Measurements from ENCODE around the gene VPREB3. TPM values are rescaled to one million over a fixed set of nuclear protein-coding genes. Genes with fewer than 3 reads are reported as not detected.

VPREB3 gene
- total RNA-seq, 1 donor from 2014 or later, result not detected

DNA sequence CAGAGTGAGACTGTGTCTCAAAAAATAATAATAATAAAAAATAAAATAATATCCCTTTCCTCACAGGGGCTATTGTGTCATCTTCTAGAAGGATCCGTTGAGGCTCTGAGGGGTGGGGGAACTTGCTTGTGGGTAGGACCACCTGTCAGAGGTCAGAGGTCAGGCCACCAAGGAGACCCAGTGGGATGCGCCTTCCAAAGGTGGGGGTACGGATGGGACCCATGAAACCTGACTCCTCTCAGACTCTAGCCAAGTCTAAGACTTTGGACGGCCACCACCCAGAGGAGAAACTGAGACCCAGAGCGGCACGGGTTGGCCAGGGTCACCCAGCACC is 18.1 kb upstream of the VPREB3 start:
- Mint-ChIP-seq H3K27me3 (ENCODE audit: unreplicated experiment) (no peaks in the 10 kb centered on the region), H3K27ac (ENCODE audit: unreplicated experiment) (peak overlapping the region; percentile 44), H3K4me1 (ENCODE audit: unreplicated experiment) (peaks cover 49% of the 10 kb centered on the region), H3K4me3 (ENCODE audit: unreplicated experiment) (peak overlapping the region; percentile 55), H3K9me3 (ENCODE audit: unreplicated experiment) (no peaks in the 10 kb centered on the region), H3K36me3 (ENCODE audit: unreplicated experiment) (no peaks in the 10 kb centered on the region)
- no peak for DNase-seq (ENCODE audit: extremely low spot score, unreplicated experiment)
- no peak for TF ChIP-seq CTCF (IDR thresholded peaks at IDR 0.05)

- H3K27ac Mint-ChIP-seq (ENCODE audit: unreplicated experiment), result no peak overlapping the region
Observed at GRCh38 chr22:23769321-23769965, 15.2 kb upstream of the VPREB3 start.

DNA sequence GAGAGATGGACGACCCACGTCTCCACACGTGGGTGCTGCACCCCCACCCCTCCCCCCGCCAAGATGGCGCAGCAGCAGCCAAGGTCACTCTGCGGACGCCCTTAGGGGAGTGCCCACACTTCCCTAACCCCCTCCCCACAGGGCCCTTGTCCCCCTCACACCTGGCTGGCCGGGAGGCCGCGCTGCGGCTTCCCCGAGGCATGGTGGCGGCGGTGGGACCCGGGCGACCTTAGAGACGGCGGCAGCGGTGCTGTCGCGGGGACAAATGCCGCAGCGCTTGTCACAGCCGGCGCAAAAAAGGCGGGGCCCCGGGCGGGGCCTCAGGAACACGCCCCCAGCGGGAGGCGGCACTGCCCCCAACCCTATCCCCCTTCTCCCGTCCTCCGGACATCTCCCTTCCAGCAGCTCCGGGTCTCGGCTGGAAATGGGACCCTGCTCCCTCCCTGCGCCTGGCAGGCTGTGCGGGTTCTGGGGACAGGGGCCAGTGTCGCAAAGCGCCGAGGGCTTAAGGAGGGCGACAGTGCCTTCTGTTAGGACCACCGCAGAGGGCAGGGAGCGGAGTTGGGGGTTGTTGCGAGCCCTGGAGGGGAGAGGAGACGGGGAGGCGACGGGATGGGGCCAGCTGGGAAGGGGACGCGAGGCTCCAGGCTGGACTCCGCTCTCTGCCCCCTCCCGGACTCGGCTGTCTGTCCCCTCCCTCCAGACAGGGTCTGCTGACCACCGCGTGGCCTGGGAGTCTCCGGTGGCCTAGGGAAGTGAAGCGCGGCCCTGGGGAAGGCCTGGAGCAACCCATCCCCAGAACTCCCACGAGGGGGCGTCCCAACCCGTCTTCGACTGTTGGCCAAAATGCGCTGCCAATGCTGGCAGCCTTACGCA is 13.7 kb upstream of the VPREB3 start, which contains the start of gene CHCHD10:
Gene CHCHD10, minus strand, starts transcription at position 300 of the 876 bp plus-strand sequence. Its CDS starts 98 bp downstream, at position 202.
- Mint-ChIP-seq H3K27ac (ENCODE audit: unreplicated experiment) (peak within 1 kb of the TSS; percentile 60), H3K36me3 (ENCODE audit: unreplicated experiment) (no peaks in the 10 kb centered on the region)
- DNase-seq (ENCODE audit: extremely low spot score, unreplicated experiment), result peak; percentile 93

More at GRCh38 chr22:23769321-23769965, 15.2 kb upstream of the VPREB3 start:
- no peak overlapping the region for H3K4me3 Mint-ChIP-seq (ENCODE audit: unreplicated experiment)
- H3K27me3 Mint-ChIP-seq (ENCODE audit: unreplicated experiment), result no peaks in the 10 kb centered on the region
- TF ChIP-seq CTCF (IDR thresholded peaks at IDR 0.05), result no peak
- no peaks in the 10 kb centered on the region for H3K9me3 Mint-ChIP-seq (ENCODE audit: unreplicated experiment)
- peaks cover 38% of the 10 kb centered on the region for H3K4me1 Mint-ChIP-seq (ENCODE audit: unreplicated experiment)
- DNase-seq (ENCODE audit: extremely low spot score, unreplicated experiment), result no peak
- H3K36me3 Mint-ChIP-seq (ENCODE audit: unreplicated experiment), result no peaks in the 10 kb centered on the region

DNA sequence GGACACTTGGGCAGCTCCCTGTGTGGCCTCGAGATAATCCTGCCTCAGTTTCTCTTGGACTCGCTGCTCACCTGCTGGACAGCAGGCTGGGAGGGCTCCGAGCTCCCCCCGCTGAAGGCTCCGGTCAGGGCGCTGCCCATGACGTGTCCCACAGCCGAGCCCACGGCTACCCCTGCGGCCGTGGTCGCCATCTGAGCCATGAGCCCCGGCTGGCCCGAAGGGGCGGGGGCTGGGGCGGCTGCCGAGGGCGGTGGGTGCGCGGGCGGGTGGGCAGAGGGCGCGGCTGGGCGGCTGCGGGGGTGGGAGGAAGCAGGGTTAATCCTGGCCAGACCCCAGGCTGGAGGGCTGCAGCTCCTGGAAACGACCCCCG is 13.1 kb upstream of the VPREB3 start:
- H3K4me1 Mint-ChIP-seq (ENCODE audit: unreplicated experiment), result peaks cover 30% of the 10 kb centered on the region
- H3K36me3 Mint-ChIP-seq (ENCODE audit: unreplicated experiment), result no peaks in the 10 kb centered on the region
- H3K9me3 Mint-ChIP-seq (ENCODE audit: unreplicated experiment), result no peaks in the 10 kb centered on the region
- DNase-seq (ENCODE audit: extremely low spot score, unreplicated experiment), result no peak
- no peak for TF ChIP-seq CTCF (IDR thresholded peaks at IDR 0.05)
- H3K27me3 Mint-ChIP-seq (ENCODE audit: unreplicated experiment), result no peaks in the 10 kb centered on the region
- H3K27ac Mint-ChIP-seq (ENCODE audit: unreplicated experiment), result peak overlapping the region; percentile 27
- peak overlapping the region; percentile 62 for H3K4me3 Mint-ChIP-seq (ENCODE audit: unreplicated experiment)

More for the DNA sequence above, 13.7 kb upstream of the VPREB3 start, which contains the start of gene CHCHD10:
- peak; percentile 90 for TF ChIP-seq CTCF (IDR thresholded peaks at IDR 0.05)
- no peaks in the 10 kb centered on the region for H3K27me3 Mint-ChIP-seq (ENCODE audit: unreplicated experiment)
- H3K9me3 Mint-ChIP-seq (ENCODE audit: unreplicated experiment), result no peaks in the 10 kb centered on the region
- peak within 1 kb of the TSS; percentile 80 for H3K4me3 Mint-ChIP-seq (ENCODE audit: unreplicated experiment)
- H3K4me1 Mint-ChIP-seq (ENCODE audit: unreplicated experiment), result peaks cover 27% of the 10 kb centered on the region
